SH-SY5Y (cell line): Measurements from ENCODE around the gene COBL.

Source experiments
- GATA2 ChIP-seq: IDR thresholded peaks from 2 replicates; pipeline ENCODE4 v1.6.1; 2011; ENCODE audit warnings: mild to moderate bottlenecking, low read depth, low read length
- GATA3 ChIP-seq: IDR thresholded peaks from 2 replicates; pipeline ENCODE4 v1.6.1; 2011; ENCODE audit warnings: low read depth, mild to moderate bottlenecking, low read length, moderate library complexity

DNA sequence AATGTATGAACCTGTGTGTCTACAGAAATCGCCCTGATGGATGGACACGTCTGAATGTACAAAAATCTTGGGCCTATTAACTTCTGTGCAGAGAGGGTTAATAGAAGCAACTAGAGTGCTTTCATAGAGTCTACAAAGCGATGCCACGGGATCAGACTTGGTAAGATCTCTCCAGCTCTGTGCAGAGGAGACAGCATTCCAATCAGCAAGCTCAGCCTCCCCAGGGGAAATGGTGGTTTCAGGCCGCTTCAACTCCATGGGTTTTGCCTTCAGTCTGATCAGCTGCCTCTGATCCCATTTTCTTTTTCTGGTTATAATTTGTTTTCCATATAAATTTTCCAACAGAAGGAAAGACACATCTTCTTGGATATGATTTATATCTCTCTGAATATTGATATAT is 35.1 kb upstream of the COBL start:
- TF ChIP-seq GATA2 = no peak
- no peak for TF ChIP-seq GATA3
